GM19467 (cell line): ENCODE measurements around the gene PPP1R14C.

Experiments
- ATAC-seq: cut with Tn5 transposase; IDR thresholded peaks from one replicate; pipeline ENCODE4 v1.9.1; 2021; ENCODE audit warnings: mild to moderate bottlenecking, moderate library complexity; ENCODE audit not compliant: unreplicated experiment

PPP1R14C gene

DNA sequence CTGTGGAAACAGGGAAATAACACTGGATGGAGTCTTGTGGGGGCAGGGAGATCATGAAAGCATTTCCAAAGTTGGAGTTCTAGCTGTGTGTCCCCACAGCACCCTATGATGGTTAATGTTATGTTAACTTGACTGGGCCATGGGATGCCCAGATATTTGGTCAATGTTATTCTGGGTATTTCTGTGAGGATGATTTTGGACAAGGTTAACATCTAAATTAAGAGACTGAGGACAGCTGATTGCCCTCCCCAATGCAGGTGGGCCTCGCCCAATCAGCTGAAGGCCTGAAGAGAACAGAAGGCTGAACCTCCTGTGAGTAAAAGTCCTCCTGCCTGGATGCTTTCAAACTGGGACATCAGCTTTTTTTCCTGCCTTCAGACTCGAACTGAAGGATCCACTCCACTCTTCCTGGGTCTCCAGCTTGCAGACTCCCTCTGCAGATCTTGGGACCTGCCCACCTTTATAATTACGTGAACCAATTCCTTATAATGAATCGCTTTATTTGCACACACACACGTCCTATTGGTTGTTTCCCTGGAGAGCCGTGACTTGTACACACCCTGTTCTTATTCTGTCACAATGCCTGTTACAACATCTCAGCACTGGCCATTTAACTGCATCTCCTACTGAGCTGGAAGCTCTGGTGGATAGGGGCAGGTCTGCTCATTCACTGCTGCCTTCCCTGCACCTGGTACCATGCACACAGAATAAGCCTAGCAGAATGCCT, 126.4 kb downstream of the PPP1R14C start:
- no peak for ATAC-seq

DNA sequence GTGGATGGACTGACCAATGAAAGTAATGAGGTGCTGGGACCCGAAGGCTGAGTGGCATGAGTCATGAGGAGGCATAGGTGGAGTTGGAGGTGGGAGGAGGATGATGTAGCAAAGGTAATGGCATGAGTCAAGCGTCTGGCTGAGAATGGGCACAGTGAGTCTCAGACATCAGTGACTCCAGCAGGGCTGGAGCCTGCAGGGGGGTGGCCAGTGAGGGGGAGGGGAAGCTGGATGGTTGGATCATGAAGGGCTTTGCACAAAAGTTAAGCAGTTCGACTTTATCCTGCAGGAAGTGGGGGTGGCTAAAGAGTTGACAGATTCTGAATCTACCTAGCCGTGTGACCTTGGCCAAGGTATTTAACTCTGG, 127.0 kb downstream of the PPP1R14C start:
- ATAC-seq = no peak

DNA sequence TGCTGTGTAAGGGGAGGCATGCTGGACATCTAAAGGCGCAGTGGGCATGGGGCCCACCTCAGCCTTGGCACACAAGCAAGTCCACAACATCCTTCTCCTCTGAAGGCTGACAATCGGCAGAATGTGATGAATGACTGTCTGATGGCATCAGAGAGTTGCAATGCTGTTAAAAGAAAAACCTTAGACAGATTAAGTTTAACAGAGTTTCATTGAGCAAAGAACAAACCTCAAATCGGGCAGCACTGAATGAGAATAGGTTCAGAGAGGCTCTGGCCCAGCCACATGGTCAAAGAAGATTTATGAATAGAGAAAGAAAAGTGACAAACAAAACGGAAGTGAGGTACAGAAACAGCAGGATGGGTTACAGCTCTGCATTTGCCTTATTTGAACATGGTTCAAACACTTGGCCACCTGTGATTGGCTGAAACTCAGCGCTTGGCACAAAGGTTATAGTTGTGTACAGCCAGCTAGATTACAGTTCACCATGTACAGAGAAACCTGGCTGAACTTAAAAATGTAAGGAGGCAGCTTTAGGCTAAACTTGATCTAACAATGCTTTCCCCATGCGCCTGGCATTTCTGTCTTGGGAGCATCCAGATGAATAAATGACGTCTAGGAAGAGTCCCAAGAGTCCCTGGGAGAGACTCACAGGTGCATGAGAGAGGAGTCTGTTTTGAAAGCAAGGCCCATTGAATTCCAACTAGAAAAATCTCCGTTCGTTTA, 127.6 kb downstream of the PPP1R14C start:
- ATAC-seq = no peak

DNA sequence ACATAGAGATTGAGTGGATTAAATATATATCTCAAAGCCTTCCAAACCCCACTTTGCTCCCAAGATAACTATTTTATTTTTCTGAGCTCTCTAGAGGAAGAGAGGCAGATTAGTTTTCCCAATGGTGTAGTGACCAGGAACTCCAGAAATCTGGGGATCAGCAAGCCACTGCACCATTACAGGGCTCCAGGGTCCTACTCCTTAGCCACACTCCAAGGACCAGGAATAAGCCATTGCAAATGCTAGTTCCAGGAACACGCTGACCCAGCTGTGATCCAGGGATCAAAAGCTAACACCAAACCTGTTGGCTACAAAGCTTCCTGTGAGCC, 128.3 kb downstream of the PPP1R14C start:
- no peak for ATAC-seq

DNA sequence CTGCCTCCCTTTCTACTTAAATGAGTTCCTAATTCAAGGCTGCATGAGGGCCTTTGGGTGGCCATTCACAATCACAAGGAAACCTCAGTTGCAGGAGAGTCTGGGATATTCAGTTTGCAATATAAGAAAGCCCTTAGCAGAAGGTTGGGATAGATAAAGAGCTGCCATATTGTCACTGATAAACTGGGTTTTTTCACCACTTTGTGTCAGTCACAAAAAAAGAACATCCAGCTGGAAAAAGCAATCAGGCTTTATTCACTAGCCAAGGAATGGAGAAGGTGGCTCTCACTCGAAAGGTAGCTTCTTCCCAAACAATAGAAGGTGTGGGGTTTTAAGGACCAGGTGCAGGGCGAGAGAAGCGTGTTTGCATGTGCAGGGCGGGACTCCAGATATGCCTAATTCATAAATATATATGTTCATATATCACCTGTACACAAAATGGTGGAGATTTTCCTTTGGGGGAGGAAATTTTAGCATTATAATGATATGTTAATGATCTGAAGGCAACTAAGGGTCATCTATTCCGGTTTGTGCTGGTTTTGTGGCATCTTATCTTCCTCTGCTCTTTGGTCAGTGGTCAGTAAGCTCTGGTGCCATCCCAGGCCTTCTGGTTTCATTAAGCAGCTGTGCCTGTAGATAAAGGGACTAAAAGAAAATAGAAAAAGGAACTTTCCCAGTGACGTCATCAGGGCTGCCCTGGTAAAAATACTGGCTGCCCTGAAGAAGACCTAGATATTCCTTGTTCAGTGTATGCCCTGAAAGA, 128.8 kb downstream of the PPP1R14C start:
- no peak for ATAC-seq

DNA sequence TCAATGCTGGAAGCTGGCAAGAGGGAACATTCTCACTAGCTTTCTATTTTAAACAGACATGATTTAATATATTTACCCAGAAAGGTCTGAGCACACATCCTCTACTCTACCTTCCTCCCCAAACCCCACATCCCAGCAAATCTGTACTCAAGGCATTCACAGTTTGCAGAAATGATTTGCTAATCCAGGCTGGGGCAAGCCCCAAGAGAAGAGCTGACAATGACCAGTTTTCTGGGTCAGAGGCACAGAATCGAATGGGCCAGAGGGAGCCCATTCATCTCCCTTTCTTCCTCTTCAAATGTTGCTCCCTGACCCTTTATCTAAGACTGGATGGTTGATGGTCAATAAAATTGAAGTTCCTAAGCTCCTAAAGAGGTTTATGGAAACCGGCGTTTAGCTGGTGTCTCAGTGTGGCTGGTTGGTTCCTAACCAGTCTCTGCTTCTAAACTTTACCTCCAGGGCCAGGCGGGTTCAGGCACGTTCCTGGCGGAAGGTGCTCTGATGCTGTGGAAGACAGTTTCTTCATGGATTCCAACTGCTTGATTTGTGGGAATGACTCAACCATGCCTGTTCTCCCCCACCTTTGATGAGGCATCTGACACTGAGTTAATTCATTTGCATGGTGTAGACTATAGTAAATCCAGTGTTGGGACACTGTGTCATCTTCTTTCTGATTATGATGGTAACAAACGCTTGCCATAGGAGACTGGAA, 129.6 kb downstream of the PPP1R14C start:
- no peak for ATAC-seq

DNA sequence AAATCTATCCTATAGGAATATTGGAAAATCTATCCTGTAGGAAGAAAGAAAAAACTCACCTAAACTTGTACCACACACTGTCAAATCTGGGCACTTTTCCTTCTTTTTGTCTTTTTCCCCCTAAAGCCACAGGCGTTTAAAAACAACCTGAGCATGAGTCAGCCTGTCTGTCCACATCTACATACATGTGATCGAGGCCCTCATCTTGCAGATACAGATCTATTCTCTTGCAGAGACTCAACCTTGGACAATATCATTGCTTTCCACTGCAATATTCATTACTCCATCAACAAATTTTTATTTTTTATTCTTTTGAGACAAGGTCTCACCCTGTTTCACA, 130.1 kb downstream of the PPP1R14C start:
- ATAC-seq = no peak

DNA sequence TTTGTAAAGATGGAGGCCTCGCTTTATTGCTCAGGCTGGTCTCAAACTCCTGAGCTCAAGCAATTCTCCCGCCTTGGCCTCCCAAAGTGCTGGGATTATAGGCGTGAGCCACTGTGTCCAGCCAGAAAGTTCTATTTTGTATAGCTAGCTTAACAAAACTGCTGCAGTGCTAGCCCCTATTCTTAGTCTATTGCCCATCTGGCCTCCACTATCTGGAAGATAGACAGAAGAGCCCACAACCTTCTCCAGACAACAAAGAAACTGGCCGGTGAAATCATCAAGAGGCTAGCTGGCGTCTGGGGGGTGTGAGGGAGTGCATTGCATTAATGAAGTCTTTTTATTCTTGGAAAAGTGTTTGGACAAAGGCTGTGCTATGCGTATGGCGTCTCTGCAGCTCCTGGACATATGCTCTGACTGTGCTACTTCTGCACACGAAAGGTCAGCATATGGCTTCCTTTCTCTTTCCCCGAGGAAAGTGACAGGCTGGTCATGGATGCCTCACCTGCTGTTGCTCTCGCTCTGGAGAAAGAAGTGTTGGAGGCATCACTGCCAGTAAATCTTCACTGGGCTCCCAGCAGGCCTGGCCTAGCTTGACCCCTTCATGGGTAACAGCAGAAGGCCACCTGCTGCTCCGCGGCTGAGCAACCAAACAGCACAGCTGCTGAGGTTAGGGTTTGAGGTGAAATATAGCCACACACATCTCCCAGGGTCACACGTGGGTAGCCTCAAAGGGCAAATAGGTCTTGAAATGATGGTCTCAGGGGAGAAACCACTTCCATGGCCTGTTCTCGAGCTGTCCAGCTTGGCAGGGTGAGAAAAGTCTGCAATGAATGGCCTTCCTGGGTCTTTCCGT, 130.8 kb downstream of the PPP1R14C start:
- ATAC-seq = no peak

DNA sequence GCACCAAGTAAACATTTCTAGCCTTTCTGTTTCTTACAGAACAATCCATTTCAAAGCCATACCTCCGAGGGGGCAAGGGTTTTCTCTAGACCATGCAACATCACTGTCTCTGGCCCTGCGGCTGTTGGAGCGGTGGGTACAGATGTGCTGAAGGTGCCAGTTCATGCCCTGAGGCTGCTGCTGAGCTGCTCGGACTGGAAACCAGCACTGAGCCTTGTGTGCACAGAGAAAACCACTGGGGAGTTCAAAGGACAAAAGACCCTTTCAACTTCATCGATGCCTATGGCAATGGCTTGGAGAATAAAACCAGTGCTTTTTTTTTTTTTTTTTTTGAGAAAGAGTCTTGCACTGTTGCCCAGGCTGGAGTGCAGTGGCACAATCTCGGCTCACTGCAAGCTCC, 132.6 kb downstream of the PPP1R14C start:
- ATAC-seq = no peak

DNA sequence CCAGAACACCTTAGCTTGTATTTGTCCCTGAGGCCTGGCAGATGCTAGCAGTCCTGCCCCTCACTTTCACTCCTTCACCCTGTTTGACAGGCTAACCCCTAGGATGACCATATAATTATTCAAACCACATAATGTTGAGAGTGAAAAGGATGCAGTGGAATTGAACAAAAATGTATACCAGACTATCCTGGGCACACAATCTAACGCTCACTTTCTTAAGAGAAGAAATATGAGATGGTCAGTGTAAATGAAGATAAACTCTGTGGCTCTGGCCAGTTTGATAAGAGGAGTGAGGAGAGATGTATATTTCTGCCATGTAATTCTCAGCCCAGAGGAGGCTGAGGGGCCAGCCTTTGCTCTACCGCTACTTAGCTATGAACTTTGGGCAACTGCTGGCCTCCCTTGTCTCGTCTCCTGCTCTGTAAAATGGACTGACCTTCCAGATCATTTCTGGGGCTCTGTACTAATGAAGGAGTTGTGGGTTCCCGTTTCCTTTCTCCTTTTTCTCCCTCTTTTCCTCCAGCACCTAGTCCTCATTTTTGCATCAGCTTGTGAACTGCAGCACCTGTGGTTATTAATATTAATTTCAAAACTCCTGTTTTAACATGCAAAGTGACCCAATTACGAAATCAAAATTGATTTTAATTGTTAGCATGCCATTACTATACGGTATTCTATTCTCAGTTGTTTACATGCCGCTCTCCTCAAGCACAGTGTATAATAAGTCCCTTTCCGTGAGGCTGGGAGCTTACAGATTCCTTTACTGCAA, 133.5 kb downstream of the PPP1R14C start:
- no peak for ATAC-seq

DNA sequence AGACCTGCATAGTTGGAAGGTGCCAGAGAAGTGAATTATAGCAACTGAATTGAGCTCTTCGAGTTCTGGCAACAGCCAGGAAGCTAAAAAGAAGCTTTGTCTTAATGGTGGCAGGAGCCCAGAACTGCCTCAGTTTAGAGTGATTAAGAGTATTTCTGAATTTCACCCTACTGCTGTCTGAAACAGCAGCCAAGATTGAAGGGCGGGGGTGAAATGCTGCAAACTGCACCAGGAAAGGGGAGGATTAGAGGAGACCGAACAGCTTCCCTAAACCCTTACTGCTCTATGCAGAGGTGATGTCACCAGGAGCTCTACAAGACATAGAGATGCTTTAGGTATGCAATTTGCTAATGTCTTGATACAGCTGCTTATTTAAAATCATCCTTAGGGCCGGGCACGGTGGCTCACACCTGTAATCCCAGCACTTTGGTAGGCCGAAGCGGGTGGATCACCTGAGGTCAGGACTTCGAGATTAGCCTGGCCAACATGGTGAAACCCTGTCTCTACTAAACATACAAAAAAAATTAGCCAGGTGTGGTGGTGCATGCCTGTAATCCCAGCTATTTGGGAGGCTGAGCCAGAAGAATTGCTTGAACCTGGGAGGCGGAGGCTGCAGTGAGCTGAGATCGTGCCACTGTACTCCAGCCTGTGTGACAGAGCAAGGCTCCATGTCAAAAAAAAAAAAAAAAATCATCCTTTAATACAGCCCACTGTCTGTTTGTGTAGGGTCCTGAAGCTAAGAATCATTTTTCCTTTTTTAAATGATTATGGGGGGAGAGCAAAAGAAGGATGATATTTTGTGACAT, 134.3 kb downstream of the PPP1R14C start:
- no peak for ATAC-seq

DNA sequence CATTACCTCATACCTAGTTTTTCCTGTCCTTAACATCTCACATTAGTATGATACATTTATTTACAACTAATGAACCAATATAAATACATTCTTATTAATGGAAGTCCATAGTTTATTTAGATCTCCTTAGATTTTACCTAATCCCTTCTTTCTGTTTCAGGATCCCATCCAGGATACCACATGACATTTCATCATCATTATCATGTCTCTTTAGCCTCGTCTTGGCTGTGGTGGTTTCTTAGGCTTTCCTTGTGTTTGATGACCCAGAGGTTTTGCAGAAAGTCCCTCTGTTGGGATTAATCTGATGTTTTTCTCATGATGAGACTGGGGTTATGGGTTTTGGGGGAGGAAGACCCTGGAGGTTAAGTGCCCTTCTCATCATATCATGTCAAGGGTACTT, 136.7 kb downstream of the PPP1R14C start:
- ATAC-seq = no peak

DNA sequence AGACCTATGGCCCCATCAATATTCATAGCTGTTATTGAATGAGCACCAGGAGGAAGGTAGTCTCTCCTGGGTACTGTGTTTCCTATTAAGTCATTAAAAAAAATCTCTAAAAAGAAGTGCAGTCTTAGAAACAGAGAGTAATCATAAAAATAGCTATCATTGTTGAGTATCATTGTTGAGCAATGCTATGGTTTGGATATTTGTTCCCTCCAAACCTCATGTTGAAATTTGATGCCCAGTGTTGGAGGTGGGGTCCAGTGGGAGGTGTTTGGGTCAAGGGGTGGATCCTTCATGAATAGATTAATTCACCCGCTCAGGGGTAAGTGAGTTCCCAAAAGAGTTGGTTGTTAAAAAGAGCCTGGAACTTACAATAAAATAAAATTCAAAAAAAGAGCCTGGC, 137.9 kb downstream of the PPP1R14C start:
- ATAC-seq = no peak

DNA sequence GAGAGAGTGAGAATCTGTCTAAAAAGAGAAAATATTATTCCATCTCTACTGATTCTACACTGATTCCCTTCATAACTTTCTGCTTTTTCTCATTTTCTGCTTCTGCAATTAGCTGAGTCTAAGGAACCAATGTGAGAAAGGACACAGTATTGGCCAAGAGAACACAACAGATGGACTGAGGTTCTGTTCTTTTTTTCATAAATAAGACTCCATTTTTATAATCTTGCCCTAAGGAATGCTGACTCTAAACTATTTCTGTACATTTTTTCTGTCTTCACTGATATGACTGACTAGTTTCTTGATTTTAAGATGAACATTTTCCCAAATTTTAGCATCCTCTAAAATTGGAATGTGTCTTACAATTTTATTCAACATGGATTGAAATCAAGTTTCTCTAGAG, 138.9 kb downstream of the PPP1R14C start:
- no peak for ATAC-seq

DNA sequence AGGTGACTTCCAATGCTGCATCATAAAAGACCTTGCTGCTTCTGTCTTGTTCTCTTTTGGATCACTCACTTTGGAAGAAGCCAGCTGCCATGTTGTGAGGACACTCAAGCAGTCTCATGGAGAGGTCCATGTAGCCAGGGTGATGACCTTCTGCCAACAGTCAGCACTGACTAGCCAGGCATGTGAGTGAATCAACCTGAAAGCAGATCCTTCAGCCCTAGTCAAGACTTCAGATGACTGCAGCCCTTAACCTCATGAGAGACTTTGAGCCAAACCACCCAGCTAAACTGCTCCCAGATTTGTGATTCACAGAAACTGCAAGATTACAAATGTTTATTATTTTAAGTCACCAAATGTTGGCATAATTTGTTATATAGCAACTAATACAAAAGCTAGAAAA, 140.0 kb downstream of the PPP1R14C start:
- no peak for ATAC-seq

DNA sequence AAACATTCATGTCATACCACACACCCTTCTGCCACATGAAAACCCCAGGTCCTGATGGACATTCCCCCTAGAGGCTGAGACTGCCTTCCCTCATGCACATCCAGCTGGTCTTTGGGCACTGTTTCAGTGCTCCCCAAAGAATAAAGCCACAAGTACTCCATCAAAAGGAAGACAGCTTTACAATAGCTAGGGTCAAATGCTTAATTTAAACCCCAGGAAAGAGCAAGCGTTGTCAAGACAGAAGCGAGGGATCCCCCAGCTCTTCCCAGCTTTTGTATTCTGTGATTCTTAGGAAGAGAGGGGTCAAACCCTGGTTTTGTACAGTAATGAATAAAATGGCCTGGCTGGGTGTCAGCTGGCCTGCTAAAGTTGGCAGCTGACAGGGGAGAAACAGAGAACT, 143.6 kb downstream of the PPP1R14C start:
- no peak for ATAC-seq

DNA sequence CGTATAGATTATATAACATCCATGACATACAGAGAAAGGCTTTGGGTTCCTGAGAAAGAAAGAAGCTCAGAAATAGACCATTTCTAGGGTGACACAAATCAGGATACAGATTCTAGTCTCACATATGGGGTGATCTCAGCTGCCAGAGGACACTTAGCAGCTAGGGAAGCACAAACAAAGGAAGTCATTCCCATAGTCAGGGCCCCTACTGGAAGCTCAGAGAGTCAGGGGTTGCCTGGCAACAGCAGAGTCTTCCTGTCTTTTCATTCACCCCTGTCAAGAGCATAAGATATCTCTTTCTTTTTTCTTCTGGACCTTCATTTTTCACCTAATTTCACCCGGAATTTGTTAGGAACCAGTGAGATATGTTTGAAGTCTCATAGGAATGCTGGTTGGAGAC, 144.1 kb downstream of the PPP1R14C start:
- no peak for ATAC-seq

DNA sequence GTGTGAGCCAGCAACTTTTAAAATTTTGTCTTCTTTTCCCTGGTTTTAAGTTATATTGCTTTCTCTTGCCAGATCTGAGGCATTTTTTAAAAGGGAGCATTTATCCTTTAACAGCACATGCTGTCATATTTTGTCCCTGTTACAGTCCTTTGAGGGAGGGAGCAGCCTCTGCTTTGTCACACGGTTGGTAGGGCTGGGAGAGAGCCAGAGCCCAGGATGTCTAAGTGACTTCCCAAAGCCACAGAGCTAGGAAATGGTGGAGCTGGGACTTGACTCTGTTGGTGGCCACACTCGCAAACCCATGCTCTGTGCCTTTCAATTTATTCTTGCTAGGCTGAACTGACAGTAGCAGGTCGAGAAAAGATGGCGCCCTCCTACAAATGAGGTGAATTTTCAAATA, 145.6 kb downstream of the PPP1R14C start:
- ATAC-seq = no peak

DNA sequence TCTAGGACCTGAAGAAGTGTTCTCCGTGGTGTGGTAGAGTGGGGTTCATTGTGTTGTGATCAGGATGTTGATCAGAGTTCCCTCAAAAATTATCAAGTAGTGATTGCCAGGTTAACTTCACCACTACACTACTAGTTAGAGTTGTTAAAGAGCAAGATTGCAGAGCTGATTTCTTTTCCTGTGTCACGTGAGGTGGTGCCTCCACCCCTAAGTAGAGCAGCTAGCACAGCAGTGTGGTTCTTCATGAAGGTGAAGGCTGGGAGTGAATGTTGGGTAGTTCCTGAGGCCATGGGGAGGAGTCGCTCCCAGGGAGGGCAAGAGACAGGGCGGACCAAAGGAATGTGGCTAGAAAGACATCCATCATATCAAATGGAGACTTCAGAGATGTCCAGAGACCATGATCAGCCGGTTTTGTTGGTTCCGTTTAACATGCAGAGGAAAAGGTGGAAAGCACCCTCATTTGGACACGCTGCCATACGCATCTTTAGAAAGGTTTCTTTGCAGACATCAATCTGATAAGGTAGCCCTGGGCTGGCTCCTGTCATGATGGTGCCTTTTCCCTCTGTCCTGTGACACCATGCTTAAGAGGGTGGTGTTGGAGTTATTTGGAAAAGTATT, 146.7 kb downstream of the PPP1R14C start:
- no peak for ATAC-seq
